ENCODE measurements around the gene SOX6.
"Not testable (repeated sequence)": the region's sequence is repeated elsewhere in the genome, so short reads cannot be mapped to it uniquely, and the experiment has no call there.

The SOX6 gene

DNA sequence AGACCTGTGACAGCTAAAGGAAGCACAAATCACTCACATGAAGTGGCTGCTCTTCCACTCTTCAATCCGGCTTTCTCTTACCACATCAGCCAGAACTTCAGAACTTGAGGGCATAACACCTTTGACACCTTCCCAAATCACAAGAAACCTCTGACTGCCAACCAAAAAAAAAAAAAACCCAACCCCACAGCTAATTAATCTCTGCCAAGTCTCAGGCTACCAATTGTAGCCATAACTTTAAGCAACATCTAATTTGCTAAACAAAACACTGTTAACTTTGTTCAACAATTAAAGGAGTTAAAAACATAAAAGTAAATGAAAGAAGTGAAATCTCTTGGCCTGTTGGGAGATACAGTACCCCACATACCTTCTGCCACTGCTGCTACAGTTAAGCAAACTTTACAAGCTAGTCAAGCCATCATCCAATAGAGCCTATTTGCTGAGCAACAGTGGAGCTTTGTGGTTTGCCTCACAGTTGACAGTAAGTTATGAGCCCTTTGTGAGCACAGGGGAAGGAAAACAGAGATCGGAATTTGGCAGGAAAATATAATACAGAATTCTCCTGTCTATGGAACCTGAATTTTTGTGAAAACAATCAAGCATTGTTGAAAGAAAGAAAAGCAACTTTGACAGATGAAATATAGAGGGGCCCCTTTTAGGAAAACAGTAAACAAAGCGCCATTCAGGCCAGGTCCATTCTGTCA lies at the start of gene SOX6:
Gene SOX6, minus strand, starts transcription at position 490 of the 704 bp plus-strand sequence. CDS start 15,298 bp downstream, outside the sequence.
- peak; percentile 41 for DNase-seq

GRCh38 chr11:16404781-16405285 lies 48.5 kb upstream of the SOX6 start:
- DNase-seq = no peak

- no peak for DNase-seq
Observed at GRCh38 chr11:16403851-16404250, 47.5 kb upstream of the SOX6 start.

GRCh38 chr11:16403448-16403803 lies 47.1 kb upstream of the SOX6 start:
- no peak for DNase-seq

DNA sequence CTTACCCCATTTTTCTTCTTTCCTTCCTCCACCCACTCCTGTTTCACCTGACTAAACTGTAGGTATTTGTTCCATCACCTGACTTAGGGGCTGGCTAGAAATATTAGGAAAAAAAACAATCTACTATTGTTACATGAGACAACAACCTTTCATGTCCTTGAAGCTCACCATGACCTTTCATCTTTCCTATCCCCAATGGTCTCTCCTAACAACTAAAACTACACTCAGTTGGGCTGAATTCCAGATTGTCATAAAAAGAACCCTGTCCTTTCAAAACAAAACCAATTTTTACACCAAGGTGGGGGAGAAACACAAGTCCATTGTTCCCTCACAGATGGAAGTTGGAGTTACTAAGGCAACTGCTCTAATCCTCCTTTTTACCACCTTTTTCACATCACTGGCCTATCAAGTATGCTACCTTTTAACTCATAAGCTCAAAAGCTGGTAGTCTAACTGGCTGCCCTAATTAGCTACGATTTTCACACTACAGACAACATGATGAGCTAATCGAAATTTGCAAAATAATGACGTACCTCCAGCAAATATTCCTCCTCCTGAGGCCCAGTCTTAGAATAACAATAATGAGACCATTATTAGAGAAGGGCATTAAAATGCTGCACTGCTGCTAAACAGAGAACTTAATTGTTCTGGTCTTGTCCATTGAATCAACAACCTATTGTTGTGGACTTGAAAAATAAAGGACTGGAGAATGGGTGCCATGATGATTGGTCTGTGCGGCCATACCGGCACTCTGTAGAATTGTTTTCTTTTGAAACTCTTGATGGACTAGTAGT lies 46.5 kb upstream of the SOX6 start:
- DNase-seq = peak; percentile 51

GRCh38 chr11:16397390-16397789 lies 41.0 kb upstream of the SOX6 start:
- peak; percentile 48 for DNase-seq

DNA sequence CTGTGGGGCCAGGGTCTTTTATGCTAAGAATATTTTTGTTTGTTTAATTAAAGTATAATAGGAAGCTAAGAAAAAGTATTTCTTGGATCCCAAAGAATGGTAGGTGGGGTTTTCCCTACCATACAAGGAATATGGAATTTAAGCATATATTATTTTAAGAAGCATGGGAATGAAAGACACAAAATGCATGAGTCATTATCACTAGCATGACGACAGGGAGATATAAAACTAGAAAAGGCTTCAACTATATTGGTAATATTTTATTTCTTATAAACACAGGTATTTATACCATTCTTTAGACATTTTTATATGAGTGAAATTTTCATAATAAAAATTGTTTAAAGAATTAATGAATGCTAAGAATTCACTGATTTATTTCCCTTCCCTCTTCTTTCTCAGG lies 39.3 kb upstream of the SOX6 start:
- DNase-seq = no peak

DNA sequence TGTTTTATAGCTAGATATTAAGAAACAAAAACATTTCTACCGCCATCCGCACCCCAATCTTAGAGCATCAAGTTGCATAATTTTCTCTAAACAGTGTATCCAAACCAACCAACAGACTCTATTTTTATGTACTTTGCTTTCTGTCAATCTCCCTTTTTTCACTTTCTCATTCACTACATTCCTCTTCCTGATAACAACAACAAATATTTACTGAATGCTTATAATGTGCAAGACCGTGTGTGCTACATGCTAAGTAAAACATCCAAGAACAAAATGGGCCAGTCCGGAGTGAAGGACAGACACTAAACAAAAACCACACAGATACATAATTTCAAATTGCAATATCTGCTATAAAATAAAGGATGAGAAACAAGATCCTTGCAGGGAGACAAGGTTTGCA lies 38.6 kb upstream of the SOX6 start:
- no peak for DNase-seq

DNA sequence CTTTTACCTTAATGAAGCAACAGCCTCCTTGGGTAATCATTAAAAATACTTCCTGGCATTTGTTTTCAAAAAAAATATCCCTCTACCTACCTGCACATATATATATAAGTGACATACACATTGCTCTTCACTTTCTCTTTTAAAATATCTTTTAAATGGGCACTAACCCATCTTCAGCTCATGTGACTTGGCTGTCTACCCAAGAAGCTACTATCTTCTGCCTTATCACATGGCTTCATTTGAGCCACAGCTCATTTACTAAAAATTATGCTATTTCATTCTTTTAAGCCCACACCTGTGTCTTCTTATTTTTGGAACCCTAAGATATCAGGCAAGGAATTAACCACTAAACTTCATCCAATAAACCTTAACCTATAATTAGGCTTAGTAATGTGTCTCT lies 37.0 kb upstream of the SOX6 start:
- DNase-seq = no peak

DNA sequence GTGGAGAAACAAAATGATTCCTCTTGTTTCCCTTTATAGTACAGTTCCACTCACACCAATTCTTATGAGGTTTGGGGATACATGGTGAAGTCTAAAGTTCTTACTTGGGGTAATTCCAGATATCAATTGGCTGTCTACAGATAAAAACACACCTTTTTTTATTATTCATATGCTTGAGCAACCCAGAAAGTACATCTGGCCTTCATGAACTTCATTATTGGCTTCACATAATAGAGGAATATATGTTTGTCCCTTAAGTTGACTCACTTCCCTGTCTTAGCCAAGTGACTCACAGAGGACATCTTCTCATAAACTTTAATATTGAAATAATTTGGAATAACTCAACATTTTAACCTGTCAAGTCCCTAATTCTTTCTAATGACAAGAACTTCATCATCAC lies 36.3 kb upstream of the SOX6 start:
- DNase-seq = no peak

GRCh38 chr11:16390826-16391225 lies 34.5 kb upstream of the SOX6 start:
- DNase-seq = not testable (repeated sequence)

DNA sequence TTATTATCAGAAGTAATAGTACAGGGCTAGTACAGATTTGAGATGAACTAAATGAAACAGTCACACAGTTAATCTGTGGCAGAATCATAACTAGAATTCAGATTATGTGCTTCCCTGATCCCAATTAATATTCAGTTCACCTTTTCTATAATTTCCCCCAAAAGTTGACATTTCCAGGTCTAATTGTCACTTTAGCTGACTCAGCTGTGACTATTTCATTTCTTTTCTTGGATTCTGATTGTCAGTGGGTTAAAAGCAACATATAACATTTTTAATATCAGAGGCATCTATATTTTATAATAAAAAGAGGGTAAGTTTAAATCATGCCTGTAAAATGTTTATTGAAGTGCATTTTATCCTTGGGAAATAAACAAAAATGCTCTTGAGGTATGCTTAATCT lies 28.8 kb upstream of the SOX6 start:
- DNase-seq = no peak

- DNase-seq = no peak
Observed at GRCh38 chr11:16382638-16383380, 26.5 kb upstream of the SOX6 start.

DNA sequence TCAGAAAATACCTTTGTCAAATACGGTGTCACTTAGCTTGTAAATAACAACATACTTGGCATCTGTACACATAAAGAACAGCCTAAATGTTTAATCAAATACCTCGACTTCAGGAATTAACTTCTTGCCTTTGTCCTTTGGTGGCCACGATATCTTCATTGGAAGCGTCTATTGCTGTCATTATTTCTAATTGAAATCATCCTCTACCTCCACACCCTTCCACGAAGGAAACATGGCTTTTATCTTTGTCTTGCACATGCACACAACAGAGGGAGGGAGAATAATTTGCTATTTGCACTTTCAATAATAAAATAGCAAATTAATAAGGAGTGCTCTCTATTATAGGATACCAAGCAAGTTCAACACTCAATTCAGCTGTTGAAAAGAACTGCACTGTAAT lies 25.8 kb upstream of the SOX6 start:
- no peak for DNase-seq

- no peak for DNase-seq
Observed at GRCh38 chr11:16380941-16381568, 24.7 kb upstream of the SOX6 start.

DNA sequence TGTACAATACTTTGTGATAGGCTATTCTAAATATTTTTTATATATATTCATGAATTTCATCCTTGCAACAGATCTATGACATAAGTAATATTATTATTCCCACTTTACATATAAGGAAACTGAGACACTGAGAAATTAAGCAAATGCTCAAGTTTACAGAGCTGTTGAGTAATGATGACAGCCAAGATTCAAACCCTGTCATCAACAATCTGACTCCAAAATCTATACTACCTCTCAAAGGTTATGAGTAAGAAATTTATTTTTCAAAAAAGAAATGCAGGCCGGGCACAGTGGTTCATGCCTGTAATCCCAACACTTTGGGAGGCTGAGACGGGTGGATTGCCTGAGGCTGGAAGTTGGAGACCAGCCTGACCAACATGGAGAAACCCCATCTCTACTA lies 22.6 kb upstream of the SOX6 start:
- no peak for DNase-seq

- DNase-seq = no peak
Observed at GRCh38 chr11:16377746-16378145, 21.4 kb upstream of the SOX6 start.

DNA sequence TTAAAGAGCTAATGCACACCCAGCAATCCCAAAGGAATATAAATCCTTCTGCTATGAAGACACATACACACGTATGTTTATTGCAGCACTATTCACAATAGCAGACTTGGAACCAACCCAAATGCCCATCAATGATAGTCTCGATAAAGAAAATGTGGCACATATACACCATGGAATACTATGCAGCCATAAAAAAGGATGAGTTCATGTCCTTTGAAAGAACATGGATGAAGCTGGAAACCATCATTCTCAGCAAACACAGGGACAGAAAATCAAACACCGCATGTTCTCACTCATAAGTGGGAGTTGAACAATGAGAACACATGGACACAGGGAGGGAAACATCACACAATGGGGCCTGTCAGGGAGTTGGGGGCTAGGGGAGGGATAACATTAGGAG lies 19.3 kb upstream of the SOX6 start:
- not testable (repeated sequence) for DNase-seq

- no peak for DNase-seq
Observed at GRCh38 chr11:16373768-16374167, 17.4 kb upstream of the SOX6 start.

GRCh38 chr11:16372355-16372754 lies 16.0 kb upstream of the SOX6 start:
- DNase-seq = no peak

GRCh38 chr11:16367252-16367651 lies 10.9 kb upstream of the SOX6 start:
- DNase-seq = no peak

GRCh38 chr11:16365581-16366228 lies 9.4 kb upstream of the SOX6 start:
- DNase-seq = no peak

DNA sequence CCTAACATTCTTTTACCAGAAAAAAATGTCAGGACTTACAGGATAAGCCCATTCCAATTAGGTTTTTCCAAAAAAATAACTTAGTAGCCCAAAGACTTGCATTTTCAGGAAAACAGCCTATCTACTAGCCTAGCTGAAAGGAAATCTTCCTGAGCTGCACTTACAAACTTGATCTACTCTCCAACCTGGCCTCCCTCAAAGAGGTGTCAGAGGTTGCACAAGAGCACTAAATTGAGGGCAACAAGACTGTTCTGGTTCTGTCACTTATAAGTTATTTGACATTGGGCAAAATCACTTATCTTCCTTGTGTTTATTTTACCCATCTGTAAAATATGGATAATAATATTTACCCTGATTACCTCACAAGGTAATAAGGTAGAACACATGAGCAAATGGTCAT lies 7.9 kb upstream of the SOX6 start:
- DNase-seq = no peak
